CD4-positive, alpha-beta T cell treated with Interleukin-17A for 1 hour (primary cell): ENCODE results near the gene CCDC13.

Source experiments
- DNase-seq: peaks from one replicate; pipeline ENCODE4 v3.0.0-alpha.2; 2020

The CCDC13 gene

GRCh38 chr3:42799376-42799775 lies 26.3 kb upstream of the CCDC13 start:
- no peak for DNase-seq

GRCh38 chr3:42796332-42796885 lies 23.4 kb upstream of the CCDC13 start:
- no peak for DNase-seq

GRCh38 chr3:42795621-42796181 lies 22.6 kb upstream of the CCDC13 start:
- no peak for DNase-seq

- no peak for DNase-seq
Observed at GRCh38 chr3:42790714-42791229, 17.7 kb upstream of the CCDC13 start.

GRCh38 chr3:42786631-42787030 lies 13.6 kb upstream of the CCDC13 start:
- DNase-seq = no peak

DNA sequence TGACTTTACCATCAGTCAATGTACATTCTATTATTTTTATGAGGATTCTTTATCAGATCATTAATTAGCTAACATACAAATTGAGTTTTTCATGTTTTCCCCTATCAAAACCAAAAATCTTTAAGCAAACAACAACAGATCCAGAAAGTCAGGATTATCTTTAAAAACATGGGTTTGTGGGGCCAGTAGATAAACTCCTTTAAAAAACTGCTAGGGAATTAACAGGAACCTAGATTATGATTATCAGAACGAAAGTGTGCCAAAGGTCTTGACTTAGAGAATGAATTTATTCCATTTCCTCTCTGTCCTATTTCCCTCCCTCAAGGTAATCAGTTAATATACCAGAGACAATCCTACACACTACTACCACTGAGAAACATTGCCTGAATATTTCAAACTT lies 13.2 kb upstream of the CCDC13 start:
- DNase-seq = no peak

DNA sequence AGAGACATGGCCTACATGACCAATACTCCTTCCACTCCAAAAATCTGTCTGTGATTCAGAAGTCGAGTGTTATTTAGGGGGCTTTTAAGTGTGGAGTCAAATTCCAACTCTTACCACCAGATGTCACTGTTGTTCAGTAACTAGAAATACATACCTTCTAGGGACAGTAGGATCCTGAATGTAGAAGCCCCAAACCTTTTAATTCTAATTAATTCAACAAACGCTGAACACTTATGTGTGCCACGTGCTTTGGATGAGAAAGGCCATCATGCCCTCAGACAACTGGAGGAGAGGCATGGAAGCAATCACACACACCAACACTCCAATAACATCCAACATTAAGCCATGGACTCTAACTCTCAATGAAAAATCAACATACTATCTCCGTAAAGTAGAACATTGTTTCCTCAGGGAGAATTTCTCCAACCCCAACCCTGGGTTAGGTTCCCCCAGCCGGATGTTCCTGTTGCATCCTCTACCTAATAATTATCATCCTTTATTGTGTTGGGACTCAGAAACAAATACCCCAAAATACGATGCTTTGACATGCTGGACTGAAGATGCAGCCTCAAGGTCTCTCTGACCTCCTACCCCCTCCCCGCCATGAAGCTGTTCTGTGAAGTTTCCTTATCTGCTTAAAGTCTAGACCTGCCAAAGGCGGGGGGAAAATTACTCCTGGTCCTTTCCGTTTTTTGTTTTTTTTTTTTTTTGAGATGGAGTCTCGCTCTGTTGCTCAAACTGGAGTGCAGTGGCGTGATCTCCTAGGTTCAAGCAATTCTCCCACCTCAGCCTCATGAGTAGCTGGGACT lies 8.0 kb upstream of the CCDC13 start:
- peak; percentile 79 for DNase-seq

DNA sequence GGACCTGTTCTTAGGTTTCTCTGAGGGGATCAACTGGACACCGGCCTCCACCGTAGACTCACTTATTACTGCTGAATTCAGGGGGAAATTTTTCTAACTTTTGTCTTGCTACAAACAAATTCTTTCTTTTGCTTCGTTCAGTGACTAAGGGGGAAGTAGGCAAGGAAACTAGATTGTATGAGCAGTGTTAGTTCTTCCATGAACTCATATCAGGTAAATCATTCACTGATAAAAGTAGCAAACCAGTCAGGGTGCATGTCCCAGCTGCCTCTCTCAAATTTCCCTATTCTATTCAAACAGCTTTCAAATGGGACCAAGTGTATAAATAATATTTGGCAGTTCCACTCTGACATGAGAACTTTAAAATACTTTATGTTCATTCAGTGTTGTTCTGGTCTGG lies 7.3 kb upstream of the CCDC13 start:
- no peak for DNase-seq

DNA sequence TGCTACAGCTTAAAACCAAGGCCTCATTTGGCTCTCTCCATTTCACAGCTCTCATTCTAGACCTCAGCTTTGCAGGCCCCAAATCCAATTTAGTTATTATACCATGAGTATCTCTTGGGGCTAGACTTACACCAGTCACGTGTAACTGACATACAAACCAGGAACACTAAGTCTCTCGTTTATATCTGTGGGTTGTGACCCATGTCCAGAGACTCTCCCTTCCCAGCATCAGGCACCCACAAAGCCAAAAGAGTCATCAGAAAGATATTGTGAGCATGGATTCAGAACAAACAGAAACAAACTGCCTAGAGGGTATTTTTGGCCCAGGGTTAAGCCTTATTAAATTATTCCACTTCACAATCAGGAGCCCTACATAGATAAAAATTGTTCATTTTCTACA lies 5.6 kb upstream of the CCDC13 start:
- DNase-seq = no peak

GRCh38 chr3:42773409-42773751 lies 327 bp upstream of the CCDC13 start:
- DNase-seq = no peak

- DNase-seq = no peak
Observed at GRCh38 chr3:42771271-42771670, 1.8 kb downstream of the CCDC13 start.

DNA sequence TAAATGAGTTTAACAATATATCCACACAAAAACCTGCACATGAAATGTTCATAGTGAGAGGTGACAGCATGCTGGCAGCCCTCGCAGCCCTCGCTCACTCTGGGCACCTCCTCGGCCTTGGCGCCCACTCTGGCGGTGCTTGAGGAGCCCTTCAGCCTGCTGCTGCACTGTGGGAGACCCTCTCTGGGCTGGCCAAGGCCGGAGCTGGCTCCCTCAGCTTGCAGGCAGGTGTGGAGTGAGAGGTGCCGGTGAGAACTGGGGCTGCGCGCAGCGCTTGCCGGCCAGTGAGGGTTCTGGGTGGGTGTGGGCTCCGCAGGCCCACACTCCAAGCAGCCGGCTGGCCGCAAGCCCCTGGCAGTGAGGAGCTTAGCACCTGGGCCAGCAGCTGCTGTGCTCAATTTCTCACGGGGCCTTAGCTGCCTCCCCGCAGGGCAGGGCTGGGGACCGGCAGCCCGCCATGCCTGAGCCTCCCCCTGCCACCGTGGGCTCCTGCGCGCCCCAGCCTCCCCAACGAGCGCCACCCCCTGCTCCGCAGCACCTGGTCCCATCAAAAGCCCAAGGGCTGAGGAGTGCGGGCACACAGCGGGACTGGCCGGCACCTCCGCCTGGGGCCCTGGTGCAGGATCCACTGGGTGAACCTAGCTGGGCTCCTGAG lies 3.4 kb downstream of the CCDC13 start:
- DNase-seq = no peak

DNA sequence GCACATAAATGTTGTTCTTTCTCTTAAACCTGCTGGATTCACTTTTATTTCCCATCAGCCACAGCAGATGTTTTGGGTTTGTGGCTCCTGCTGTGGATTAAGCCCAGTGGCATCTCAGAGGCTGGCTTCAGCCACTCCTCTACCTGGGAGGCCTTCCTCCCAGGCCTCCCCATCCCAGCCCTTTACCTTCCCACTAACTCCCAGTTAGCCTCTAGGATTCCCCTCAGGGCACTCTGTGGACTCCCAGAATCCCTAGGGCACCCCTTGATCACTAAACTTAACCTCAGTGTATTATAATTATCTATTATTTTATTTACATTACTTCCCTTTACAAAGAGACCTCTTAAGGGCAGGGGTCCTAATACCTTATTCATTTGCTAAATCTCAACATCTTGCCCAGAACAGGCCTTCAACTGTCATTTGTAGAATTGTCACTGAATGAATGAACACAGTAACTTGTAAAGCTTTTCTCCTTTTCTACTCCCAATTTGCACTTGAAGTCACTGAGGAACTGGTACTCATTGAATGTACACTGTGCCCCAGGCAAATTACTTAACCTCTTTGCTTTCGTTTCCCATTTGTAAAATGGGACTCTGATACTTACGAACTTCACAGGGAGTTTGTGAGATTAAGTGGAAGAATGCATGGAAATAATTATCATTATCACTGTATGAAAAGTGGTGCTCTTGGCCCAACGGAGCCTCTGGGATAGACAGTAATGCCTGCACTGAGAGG lies 8.3 kb downstream of the CCDC13 start:
- DNase-seq = no peak

GRCh38 chr3:42764115-42764514 lies 8.9 kb downstream of the CCDC13 start:
- no peak for DNase-seq

GRCh38 chr3:42763021-42763420 lies 10.0 kb downstream of the CCDC13 start:
- DNase-seq = no peak

DNA sequence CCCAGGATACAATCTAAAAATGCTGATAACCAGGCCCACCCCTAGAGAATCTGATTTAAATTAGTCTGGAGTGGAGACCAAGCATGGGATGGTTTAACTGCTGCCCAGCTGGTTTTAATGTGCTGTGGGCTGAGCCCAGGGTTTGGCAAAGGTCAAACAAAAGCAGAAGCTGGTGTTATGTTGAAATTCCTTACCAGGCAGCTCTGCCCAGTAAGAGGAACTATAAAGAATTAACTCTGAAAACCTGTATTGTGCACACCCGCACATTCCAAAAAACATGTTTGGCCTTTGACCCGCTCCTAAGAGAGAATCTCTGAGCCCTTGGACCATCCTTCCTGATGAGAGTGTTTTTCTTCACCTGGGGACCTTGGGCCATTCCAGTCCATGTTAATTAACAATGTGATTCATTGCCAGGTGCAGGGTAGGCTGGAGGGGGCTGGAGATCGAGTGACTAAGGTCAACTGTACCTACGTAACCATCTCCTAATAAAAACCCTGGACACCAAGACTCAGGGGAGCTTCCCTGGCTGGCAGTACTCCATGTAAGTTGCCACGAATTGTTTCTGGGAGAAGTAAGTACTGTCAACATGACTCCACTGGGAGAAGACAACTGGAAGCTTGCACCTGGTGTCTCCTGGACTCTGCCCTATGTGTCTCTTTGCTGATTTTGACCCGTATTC lies 10.9 kb downstream of the CCDC13 start:
- no peak for DNase-seq

- DNase-seq = no peak
Observed at GRCh38 chr3:42758126-42758525, 14.9 kb downstream of the CCDC13 start.

GRCh38 chr3:42756681-42757213 lies 16.3 kb downstream of the CCDC13 start:
- no peak for DNase-seq

DNA sequence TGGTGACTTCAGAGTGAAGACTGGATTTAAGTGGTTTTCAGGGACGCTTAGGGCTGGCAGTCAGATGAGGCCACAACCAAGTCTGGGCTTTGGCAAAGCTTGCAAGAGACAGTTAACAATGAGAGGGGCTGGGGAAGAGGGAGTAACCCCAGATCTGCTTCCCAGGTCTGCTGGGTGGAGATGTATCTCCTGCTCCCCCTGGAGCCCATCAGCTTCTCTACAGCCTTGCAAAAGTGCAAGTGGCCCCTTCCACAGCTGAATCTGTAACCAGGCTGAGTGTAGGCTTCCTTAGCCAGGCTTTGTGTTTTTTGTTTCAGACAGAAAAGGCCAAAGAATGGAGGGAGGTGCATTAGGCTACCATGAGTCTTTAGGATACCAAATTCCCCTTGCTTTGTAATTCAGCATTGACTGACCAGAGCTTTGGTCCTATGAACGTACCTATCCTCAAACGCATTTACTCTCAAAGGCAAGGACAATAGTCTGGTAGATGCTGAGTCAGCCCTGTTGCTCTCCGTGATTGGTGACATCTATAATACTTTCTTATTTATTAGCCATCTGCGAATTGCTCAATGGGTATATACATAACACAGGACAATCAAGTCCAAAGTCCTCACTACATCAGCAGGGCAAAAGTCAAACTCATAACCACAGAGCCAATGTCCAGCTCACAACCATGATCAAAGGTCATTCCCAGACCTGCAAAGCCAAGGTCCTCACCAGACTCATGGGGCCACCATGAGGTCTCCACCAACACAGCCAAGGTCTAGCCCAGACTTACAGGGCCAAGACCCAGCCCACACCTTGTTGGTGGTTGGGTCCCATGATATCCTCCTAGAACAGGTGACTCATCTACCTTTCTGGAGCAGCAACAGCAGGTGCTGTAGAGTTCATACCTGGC lies 17.1 kb downstream of the CCDC13 start:
- peak; percentile 21 for DNase-seq

- no peak for DNase-seq
Observed at GRCh38 chr3:42753757-42754156, 19.3 kb downstream of the CCDC13 start.

DNA sequence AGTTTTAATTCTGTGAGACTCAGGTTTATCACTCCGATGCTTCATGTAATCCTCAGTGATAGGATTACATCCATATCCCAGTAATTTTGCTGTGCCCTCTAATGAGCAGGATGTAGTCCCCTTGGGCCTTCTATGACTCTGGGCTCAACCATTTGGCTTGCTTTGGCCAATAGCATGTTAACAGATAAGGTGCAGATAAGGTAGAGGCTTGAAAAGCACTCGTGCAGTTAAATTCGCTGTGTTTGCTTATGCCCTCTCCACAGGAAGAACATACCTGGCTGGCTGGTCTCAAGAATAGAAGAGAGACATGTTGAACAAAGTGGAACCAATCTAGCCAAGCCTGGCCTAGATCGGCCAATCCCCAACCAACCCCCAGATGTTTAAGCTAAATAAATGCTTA lies 20.1 kb downstream of the CCDC13 start:
- DNase-seq = no peak
